Activated CD4-positive, alpha-beta T cell treated with anti-CD3 and anti-CD28 coated beads, Interleukin-2, amount 10 ng/mL, durations not matched to agents 7 days and 5 days (primary cell): Measurements from ENCODE around the gene ATG4A. TPM values are rescaled to one million over a fixed set of nuclear protein-coding genes. Genes with fewer than 3 reads are reported as not detected.

Source experiments
- CTCF ChIA-PET: fragments of 350-600 bp; sonication (Branson Sonifier 250); formaldehyde crosslinking; loops from one replicate; lab custom pipeline; 2021; ENCODE audit warnings: antibody characterized with exemption; lab: Charles Lee
- POLR2A ChIA-PET: fragments of 350-600 bp; sonication (Branson Sonifier 250); formaldehyde crosslinking; loops from one replicate; lab custom pipeline; 2021; ENCODE audit warnings: antibody characterized with exemption; lab: Charles Lee
- DNase-seq: peaks from one replicate; pipeline ENCODE4 v3.0.0-alpha.2; 2020
- H3K27ac Mint-ChIP-seq: one replicate; pipeline ENCODE4 v1.8.0; 2021; ENCODE audit warnings: mild to moderate bottlenecking, moderate library complexity, mixed read lengths
- H3K27me3 Mint-ChIP-seq: one replicate; pipeline ENCODE4 v1.8.0; 2021; ENCODE audit warnings: mixed read lengths
- H3K36me3 Mint-ChIP-seq: one replicate; pipeline ENCODE4 v1.8.0; 2021; ENCODE audit warnings: low read depth, mixed read lengths
- H3K4me1 Mint-ChIP-seq: one replicate; pipeline ENCODE4 v1.8.0; 2021; ENCODE audit warnings: mixed read lengths
- H3K4me3 Mint-ChIP-seq: one replicate; pipeline ENCODE4 v1.8.0; 2021; ENCODE audit warnings: mild to moderate bottlenecking, moderate library complexity, mixed read lengths
- H3K9me3 Mint-ChIP-seq: one replicate; pipeline ENCODE4 v1.8.0; 2021; ENCODE audit warnings: mixed read lengths
- total RNA-seq, 2 experiments: library from RNA; stranded (reverse); gene quantifications; one replicate each; pipeline ENCODE4 v1.2.3, GENCODE V29; 2021

The ATG4A gene
- total RNA-seq, 2 experiments from 2014 or later: 11.1 to 12.0 TPM

GRCh38 chrX:108163333-108164082 is 71.9 kb downstream of the ATG4A start:
- H3K36me3 Mint-ChIP-seq: no peaks in the 10 kb centered on the region

GRCh38 chrX:108165383-108166111 is 74.0 kb downstream of the ATG4A start:
- DNase-seq: no peak
- ChIA-PET POLR2A (no interaction called here), CTCF (no interaction called here)
- no peaks in the 10 kb centered on the region for H3K9me3 Mint-ChIP-seq
- no peaks in the 10 kb centered on the region for H3K27me3 Mint-ChIP-seq
- H3K4me1 Mint-ChIP-seq: no peaks in the 10 kb centered on the region
- no peak overlapping the region for H3K4me3 Mint-ChIP-seq
- H3K27ac Mint-ChIP-seq: no peak overlapping the region
- no peaks in the 10 kb centered on the region for H3K36me3 Mint-ChIP-seq

More at GRCh38 chrX:108163333-108164082, 71.9 kb downstream of the ATG4A start:
- ChIA-PET CTCF (no interaction called here), POLR2A (no interaction called here)
- Mint-ChIP-seq H3K4me3 (no peak overlapping the region), H3K27me3 (no peaks in the 10 kb centered on the region), H3K9me3 (no peaks in the 10 kb centered on the region), H3K4me1 (no peaks in the 10 kb centered on the region), H3K27ac (no peak overlapping the region)
- no peak for DNase-seq

GRCh38 chrX:108167211-108167872 is 75.8 kb downstream of the ATG4A start:
- Mint-ChIP-seq H3K9me3 (no peaks in the 10 kb centered on the region), H3K4me3 (no peak overlapping the region), H3K27me3 (no peaks in the 10 kb centered on the region), H3K27ac (no peak overlapping the region), H3K36me3 (no peaks in the 10 kb centered on the region), H3K4me1 (no peaks in the 10 kb centered on the region)
- DNase-seq: no peak
- POLR2A ChIA-PET: no interaction called here
- CTCF ChIA-PET: no interaction called here

- Mint-ChIP-seq H3K4me3 (no peak overlapping the region), H3K9me3 (no peaks in the 10 kb centered on the region), H3K27ac (no peak overlapping the region), H3K4me1 (no peaks in the 10 kb centered on the region), H3K36me3 (no peaks in the 10 kb centered on the region), H3K27me3 (no peaks in the 10 kb centered on the region)
- POLR2A ChIA-PET: no interaction called here
- DNase-seq: no peak
- CTCF ChIA-PET: no interaction called here
These were observed 77.6 kb downstream of the ATG4A start for GRCh38 chrX:108168961-108169740.

- no peak for DNase-seq
- H3K27ac Mint-ChIP-seq: no peak overlapping the region
- H3K4me1 Mint-ChIP-seq: no peaks in the 10 kb centered on the region
- H3K4me3 Mint-ChIP-seq: no peak overlapping the region
- CTCF ChIA-PET: no interaction called here
- H3K36me3 Mint-ChIP-seq: no peaks in the 10 kb centered on the region
- H3K9me3 Mint-ChIP-seq: no peaks in the 10 kb centered on the region
- H3K27me3 Mint-ChIP-seq: no peaks in the 10 kb centered on the region
- POLR2A ChIA-PET: no interaction called here
These were observed 78.2 kb downstream of the ATG4A start for GRCh38 chrX:108169768-108170167.

GRCh38 chrX:108171671-108172070 is 80.1 kb downstream of the ATG4A start:
- Mint-ChIP-seq H3K27me3 (no peaks in the 10 kb centered on the region), H3K9me3 (no peaks in the 10 kb centered on the region), H3K36me3 (no peaks in the 10 kb centered on the region), H3K4me1 (no peaks in the 10 kb centered on the region), H3K27ac (no peak overlapping the region), H3K4me3 (no peak overlapping the region)
- POLR2A ChIA-PET: no interaction called here
- CTCF ChIA-PET: no interaction called here
- DNase-seq: no peak

GRCh38 chrX:108173874-108174273 is 82.3 kb downstream of the ATG4A start:
- no peaks in the 10 kb centered on the region for H3K4me1 Mint-ChIP-seq
- no peaks in the 10 kb centered on the region for H3K36me3 Mint-ChIP-seq
- CTCF ChIA-PET: interaction anchor here (1.2 kb wide), 1 partner anchor 9 kb away, joined by 3 read pairs; no protein-coding TSS in a partner anchor
- no peak overlapping the region for H3K4me3 Mint-ChIP-seq
- H3K27ac Mint-ChIP-seq: no peak overlapping the region
- H3K27me3 Mint-ChIP-seq: no peaks in the 10 kb centered on the region
- POLR2A ChIA-PET: no interaction called here
- no peak for DNase-seq
- H3K9me3 Mint-ChIP-seq: no peaks in the 10 kb centered on the region

- Mint-ChIP-seq H3K4me3 (no peak overlapping the region), H3K9me3 (no peaks in the 10 kb centered on the region), H3K27me3 (no peaks in the 10 kb centered on the region), H3K27ac (no peak overlapping the region), H3K36me3 (no peaks in the 10 kb centered on the region), H3K4me1 (no peaks in the 10 kb centered on the region)
- CTCF ChIA-PET: no interaction called here
- no peak for DNase-seq
- POLR2A ChIA-PET: no interaction called here
These were observed 86.0 kb downstream of the ATG4A start for GRCh38 chrX:108177351-108178142.

- Mint-ChIP-seq H3K4me3 (no peak overlapping the region), H3K36me3 (no peaks in the 10 kb centered on the region), H3K27me3 (no peaks in the 10 kb centered on the region), H3K4me1 (no peaks in the 10 kb centered on the region), H3K9me3 (no peaks in the 10 kb centered on the region), H3K27ac (no peak overlapping the region)
- no peak for DNase-seq
- ChIA-PET POLR2A (no interaction called here), CTCF (no interaction called here)
These were observed 86.5 kb downstream of the ATG4A start for GRCh38 chrX:108178143-108178498.

GRCh38 chrX:108186811-108187210 is 95.2 kb downstream of the ATG4A start:
- no peak overlapping the region for H3K4me3 Mint-ChIP-seq
- no peak overlapping the region for H3K27ac Mint-ChIP-seq
- no peaks in the 10 kb centered on the region for H3K9me3 Mint-ChIP-seq
- no peak for DNase-seq
- no peaks in the 10 kb centered on the region for H3K36me3 Mint-ChIP-seq
- POLR2A ChIA-PET: no interaction called here
- peaks cover 7% of the 10 kb centered on the region for H3K27me3 Mint-ChIP-seq
- no peaks in the 10 kb centered on the region for H3K4me1 Mint-ChIP-seq
- CTCF ChIA-PET: interaction anchor here (0.5 kb wide), 1 partner anchor 172 kb away, joined by 3 read pairs; no protein-coding TSS in a partner anchor

- H3K4me3 Mint-ChIP-seq: no peak overlapping the region
- DNase-seq: no peak
- ChIA-PET CTCF (no interaction called here), POLR2A (no interaction called here)
- H3K4me1 Mint-ChIP-seq: no peaks in the 10 kb centered on the region
- H3K27ac Mint-ChIP-seq: no peak overlapping the region
- no peaks in the 10 kb centered on the region for H3K36me3 Mint-ChIP-seq
- H3K27me3 Mint-ChIP-seq: peaks cover 5% of the 10 kb centered on the region
- H3K9me3 Mint-ChIP-seq: no peaks in the 10 kb centered on the region
These were observed 106.8 kb downstream of the ATG4A start for GRCh38 chrX:108198420-108198819.

GRCh38 chrX:108199041-108199440 is 107.5 kb downstream of the ATG4A start:
- no peak overlapping the region for H3K27ac Mint-ChIP-seq
- CTCF ChIA-PET: interaction anchor here (1.3 kb wide), 1 partner anchor 9 kb away, joined by 3 read pairs; no protein-coding TSS in a partner anchor
- DNase-seq: no peak
- no peaks in the 10 kb centered on the region for H3K36me3 Mint-ChIP-seq
- H3K9me3 Mint-ChIP-seq: no peaks in the 10 kb centered on the region
- H3K4me3 Mint-ChIP-seq: no peak overlapping the region
- no peaks in the 10 kb centered on the region for H3K4me1 Mint-ChIP-seq
- H3K27me3 Mint-ChIP-seq: peaks cover 5% of the 10 kb centered on the region
- POLR2A ChIA-PET: no interaction called here
